GM19397 (cell line): Measurements from ENCODE around the gene PDS5B.
"Not testable (repeated sequence)": the region's sequence is repeated elsewhere in the genome, so short reads cannot be mapped to it uniquely, and the experiment has no call there.

Source experiments
- ATAC-seq: cut with Tn5 transposase; IDR thresholded peaks from one replicate; pipeline ENCODE4 v1.9.1; 2021; ENCODE audit warnings: mild to moderate bottlenecking, moderate library complexity; ENCODE audit not compliant: unreplicated experiment

PDS5B gene

DNA sequence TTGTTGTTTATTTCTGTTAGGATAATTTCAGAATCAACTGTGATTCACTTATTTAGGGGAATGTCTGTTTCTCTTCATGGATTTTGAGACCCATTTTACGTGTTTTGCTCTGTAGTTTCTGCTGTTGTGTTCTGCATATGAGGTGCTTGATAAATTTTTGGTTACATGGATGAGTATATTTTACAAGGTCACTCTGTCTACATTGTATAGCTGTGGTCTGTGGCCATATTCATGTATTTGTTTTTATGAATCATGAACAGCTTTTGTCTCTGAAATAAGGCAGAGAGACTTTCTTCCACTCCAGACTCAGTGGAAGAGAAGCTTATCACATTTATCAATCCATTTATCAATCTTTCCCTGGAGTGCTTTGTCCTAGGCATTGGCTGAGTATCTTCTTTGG is 56.6 kb downstream of the PDS5B start:
- ATAC-seq: no peak

DNA sequence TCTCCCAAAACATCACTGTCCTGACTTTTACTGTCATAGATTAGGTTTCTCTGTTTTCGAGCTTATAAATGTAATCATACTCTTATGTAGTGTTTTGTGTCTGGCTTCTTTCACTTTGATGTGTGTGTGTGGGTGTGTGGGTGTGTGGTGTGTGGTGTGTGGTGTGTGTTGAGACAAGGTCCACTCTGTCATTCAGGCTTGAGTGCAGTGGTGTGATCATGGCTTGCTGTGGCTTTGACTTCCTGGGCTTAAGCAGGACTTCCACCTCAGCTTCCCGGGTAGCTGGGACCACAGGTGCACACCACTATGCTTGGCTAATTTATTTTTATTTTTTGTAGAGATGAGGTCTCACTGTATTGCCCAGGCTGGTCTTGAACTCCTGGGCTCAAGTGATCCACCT is 59.6 kb downstream of the PDS5B start:
- ATAC-seq: no peak

- ATAC-seq: no peak
These were observed 61.7 kb downstream of the PDS5B start for GRCh38 chr13:32647926-32648325.

DNA sequence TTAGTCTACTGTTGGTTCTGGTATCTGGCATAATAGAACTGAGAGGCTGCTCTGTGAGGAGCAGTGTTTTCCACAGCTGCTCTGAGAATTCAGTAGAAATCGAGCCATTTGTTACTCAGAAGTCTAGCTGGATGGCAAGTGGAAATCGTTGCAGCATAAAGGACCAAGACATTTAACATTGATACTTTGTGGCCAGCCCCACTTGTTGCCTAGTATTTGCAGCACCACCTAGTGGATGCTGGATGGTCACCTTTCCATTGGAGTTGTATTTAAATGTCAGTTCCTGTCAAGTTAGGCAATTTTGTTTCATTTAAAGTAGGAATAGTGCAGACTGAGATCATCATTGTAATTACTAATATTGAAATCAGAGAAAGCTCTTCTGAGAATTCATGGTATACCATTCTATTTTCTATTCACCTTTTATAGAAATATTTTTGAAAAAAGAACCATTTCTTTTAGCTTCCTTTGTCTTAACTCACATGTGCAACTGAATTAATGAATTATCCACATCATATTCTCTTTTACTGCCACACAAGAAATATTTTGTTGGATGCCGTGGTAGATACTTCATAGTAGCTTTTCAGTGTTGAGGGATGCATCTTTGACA is 64.6 kb downstream of the PDS5B start:
- ATAC-seq: peak; percentile 71

DNA sequence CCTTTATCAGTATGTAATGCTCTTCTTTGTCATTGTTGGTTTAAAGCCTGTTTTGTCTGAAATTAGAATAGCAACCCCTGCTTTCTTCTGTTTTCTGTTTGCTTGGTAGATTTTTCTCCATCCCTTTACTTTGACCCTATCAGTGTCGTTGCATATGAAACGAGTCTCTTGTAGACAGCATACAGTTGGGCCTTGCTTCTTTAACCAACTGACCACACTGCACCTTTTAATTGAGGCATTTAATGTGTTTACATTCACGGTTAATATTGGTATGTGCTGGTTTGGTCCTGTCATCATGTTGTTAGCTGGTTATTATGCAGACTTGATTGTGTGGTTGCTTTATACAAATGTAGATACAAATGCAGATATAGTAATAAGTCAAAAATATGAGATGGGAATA is 71.1 kb downstream of the PDS5B start:
- ATAC-seq: no peak

- ATAC-seq: no peak
These were observed 73.5 kb downstream of the PDS5B start for GRCh38 chr13:32659736-32660135.

- ATAC-seq: no peak
These were observed 74.0 kb downstream of the PDS5B start for GRCh38 chr13:32660227-32660626.

DNA sequence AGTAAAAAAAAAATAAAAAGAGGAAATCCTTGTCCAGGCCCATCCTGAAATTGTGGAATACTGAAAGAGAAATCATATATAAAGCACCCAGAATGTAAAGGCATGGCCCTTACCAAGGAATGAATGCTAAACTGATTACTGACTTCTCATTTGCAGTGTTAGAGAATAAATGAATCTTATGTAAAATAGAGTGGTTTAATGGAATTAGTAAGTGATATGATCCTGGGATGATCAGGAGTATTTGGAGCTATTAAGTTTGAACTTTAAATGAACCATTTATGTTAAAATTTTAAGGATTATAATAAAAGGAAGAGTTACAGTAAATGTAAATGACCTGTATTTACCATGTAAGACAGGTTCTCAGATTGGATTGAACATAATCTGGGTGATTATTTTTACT is 75.4 kb downstream of the PDS5B start:
- no peak for ATAC-seq

- no peak for ATAC-seq
These were observed 77.4 kb downstream of the PDS5B start for GRCh38 chr13:32663660-32664059.

DNA sequence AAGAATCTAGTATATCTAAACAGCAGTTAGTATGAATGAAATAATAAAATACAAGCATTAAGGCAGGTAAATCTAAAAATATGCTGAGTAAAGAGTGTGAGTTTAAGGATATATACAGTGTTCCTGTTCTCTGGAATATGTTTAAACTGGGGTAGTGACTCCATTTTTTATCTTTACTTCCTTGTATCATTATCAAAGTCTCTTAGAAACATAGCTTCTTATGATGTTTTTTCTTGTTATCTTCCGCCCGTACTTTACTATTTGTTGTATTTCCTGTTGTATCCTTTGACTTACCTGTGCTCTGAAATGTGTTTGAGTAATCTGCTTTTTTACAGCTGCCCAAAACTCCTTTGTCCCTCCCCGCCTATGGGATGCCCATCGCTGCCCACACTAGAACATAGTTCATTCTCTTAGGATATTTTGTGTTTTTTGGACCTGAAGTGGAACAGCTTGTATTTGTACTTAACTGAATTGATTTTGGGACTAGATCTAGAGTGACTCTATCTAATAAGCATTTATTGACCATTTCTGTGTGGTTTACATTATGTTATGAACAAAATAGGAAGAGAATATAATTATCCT is 80.8 kb downstream of the PDS5B start:
- ATAC-seq: no peak

- ATAC-seq: no peak
These were observed 82.9 kb downstream of the PDS5B start for GRCh38 chr13:32669030-32669646.

DNA sequence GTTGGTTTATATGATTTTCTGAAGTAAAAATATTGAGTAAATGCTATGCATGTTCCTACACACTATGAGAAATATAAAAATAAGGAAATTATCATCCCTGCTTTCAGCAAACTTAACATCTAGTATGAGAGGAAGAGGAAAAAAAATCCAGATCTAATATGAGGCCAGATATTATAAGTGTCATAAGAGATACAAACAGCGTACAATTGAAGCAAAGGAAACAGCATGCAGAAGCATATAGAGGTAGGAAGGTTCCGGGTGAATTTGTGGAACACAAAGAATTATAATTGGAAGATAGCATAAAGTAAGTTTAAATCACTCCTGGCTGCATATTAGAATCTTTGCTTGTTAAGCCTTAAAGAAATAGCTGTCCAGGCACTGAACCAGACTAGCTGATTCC is 88.3 kb downstream of the PDS5B start:
- no peak for ATAC-seq

GRCh38 chr13:32676242-32676641 is 90.0 kb downstream of the PDS5B start:
- no peak for ATAC-seq

DNA sequence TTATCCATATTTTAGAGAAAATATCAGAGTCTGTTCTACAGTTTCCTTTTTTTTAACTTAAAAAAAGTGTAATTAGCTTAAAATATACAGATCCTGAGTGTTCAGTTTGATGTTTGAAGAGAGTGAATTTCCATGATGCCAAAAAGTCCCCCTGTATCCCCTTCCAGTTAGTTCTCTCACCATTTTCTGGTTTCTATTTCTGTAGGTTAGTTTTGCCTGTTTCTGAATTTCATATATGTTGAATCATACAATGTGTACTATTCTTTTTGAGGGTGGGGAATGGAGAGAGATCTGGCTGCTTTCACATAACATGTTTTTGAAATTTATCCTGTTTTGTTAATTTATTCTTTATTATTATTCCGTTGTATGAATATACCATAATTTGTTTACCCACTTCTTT is 95.9 kb downstream of the PDS5B start:
- no peak for ATAC-seq

- ATAC-seq: no peak
These were observed 96.5 kb downstream of the PDS5B start for GRCh38 chr13:32682740-32683139.

GRCh38 chr13:32687275-32687674 is 101.0 kb downstream of the PDS5B start:
- ATAC-seq: no peak

GRCh38 chr13:32695602-32696250 is 109.5 kb downstream of the PDS5B start:
- no peak for ATAC-seq

GRCh38 chr13:32707471-32707870 is 121.2 kb downstream of the PDS5B start:
- no peak for ATAC-seq

DNA sequence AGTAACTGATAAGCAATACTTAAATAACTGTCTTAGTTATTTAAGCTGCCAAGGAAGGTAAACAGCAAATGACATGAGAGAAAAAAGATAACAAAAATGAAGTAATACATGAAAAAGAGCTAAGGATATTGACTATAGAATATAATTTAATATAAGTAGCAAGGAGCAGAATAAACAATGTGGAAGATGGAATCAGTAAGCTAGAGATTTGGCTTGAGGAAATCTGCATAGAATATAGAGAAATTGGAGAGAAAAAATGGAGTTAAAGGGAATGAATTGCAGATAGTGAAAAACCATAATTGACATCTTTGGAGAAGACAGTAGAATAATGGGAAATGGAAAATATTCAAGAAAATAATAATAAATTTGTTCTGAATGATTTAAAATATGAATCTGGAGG is 127.1 kb downstream of the PDS5B start:
- ATAC-seq: no peak

DNA sequence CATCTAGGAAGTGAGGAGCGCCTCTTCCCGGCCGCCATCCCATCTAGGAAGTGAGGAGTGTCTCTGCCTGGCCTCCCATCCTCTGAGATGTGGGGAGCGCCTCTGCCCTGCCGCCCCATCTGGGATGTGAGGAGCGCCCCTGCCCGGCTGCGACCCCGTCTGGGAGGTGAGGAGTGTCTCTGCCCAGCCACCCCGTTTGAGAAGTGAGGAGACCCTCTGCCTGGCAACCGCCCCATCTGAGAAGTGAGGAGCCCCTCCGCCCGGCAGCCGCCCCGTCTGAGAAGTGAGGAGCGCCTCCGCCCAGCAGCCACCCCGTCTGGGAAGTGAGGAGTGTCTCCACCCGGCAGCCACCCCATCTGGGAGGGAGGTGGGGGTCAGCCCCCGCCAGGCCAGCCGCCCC is 129.9 kb downstream of the PDS5B start:
- ATAC-seq: not testable (repeated sequence)

DNA sequence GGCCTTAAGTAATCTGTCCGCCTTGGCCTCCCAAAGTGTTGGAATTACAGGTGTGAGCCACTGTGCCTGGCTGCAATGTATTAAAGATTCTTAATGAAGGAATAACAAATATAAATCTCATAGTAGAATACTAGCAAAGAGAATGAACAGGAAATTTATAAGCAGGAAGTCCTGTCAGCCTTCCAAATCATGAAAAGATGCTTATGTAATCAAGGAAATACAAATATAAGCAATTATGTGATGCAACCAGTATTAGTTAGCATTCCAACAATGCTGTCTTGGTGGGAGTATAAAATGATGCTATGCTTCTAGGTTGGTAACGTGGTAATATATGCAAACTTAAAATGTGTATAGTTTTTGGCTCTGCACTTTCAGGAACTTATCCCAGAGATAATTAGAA is 133.8 kb downstream of the PDS5B start:
- no peak for ATAC-seq
